CD1c-positive myeloid dendritic cell (primary cell): ENCODE measurements around the gene NFYA.

Source experiments
- DNase-seq: peaks from one replicate; pipeline ENCODE4 v3.0.0-alpha.2; 2016; ENCODE audit errors: extremely low spot score

The NFYA gene

GRCh38 chr6:41072836-41073202 is at the start of gene NFYA:
Gene NFYA (plus strand): TSS chr6:41072974. CDS start chr6:41079090, 6,116 bp downstream.
- no peak for DNase-seq

- no peak for DNase-seq
Observed at GRCh38 chr6:41023114-41023513, 49.7 kb upstream of the NFYA start.

DNA sequence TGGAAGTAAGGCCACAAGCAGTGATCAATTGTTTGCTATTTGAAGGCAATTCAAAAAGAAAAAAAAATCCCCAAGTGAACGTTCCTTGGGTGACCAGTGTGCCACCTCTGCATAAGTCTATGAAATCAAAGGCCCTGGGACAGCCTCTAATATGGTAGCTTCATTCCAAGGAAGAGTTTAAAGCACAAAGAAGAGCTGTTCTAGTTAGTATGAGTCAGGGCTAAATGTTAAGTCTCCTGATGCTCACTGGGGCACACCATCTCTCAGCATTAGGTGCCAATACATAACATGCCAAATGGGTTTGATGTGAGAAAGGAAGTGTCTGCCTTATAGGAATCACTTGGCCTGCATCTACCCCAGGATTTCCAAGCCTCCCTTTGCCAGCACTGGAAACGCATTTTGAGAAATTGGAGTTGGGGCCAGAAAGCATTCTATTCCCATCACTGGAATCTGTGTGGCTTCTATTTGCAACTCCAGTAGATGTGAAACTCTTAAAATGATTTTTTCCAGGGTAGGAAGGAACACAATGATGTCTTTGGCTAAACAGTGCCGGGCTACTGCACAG is 46.7 kb upstream of the NFYA start:
- DNase-seq, result no peak

GRCh38 chr6:41027241-41027640 is 45.5 kb upstream of the NFYA start:
- DNase-seq, result no peak

- DNase-seq, result peak; percentile 86
Observed at GRCh38 chr6:41027799-41028560, 44.8 kb upstream of the NFYA start.

GRCh38 chr6:41028561-41029412 is 44.0 kb upstream of the NFYA start:
- DNase-seq, result no peak

DNA sequence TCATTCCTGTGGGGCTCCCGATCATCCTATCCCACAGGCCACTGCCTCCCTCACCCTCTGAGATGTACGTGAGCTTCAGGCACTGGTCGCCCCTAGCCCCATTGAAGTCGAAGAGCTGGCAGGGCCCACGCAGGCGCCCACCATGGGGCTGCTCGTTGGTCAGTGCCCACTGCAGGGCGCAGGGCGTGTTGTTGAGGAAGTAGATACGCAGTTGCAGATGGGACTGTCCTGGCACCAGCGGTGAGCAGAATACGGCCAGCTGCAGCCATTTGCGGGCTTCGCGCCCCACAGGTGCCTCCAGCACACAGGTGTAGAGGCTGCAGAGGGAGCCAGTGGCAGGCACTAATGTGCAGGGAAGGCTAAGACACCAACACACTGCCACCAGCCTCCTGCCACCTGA is 39.9 kb upstream of the NFYA start:
- no peak for DNase-seq

- DNase-seq, result no peak
Observed at GRCh38 chr6:41033776-41034175, 39.0 kb upstream of the NFYA start.

GRCh38 chr6:41036186-41036585 is 36.6 kb upstream of the NFYA start:
- DNase-seq, result no peak

- DNase-seq, result no peak
Observed at GRCh38 chr6:41036601-41037000, 36.2 kb upstream of the NFYA start.

- no peak for DNase-seq
Observed at GRCh38 chr6:41037107-41037900, 35.5 kb upstream of the NFYA start.

DNA sequence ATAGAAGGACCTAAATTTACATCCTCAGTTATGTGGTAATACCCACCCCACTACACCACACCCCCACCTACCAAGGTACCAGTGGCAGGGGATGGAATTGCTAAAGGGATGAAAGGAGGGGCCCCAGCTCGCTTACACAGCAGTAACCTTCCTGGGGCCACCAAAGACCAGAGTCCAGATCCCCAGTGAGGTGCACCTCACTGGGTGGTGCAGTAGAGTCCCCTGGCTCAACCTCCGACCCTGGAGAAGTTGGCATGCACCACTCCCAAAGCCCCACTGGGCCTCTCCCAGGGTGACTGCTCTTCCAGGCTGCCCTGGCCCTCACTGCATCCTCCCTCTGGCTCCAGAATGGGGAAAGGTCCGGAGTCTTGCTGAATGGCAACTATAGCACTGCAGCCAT is 34.6 kb upstream of the NFYA start:
- no peak for DNase-seq

DNA sequence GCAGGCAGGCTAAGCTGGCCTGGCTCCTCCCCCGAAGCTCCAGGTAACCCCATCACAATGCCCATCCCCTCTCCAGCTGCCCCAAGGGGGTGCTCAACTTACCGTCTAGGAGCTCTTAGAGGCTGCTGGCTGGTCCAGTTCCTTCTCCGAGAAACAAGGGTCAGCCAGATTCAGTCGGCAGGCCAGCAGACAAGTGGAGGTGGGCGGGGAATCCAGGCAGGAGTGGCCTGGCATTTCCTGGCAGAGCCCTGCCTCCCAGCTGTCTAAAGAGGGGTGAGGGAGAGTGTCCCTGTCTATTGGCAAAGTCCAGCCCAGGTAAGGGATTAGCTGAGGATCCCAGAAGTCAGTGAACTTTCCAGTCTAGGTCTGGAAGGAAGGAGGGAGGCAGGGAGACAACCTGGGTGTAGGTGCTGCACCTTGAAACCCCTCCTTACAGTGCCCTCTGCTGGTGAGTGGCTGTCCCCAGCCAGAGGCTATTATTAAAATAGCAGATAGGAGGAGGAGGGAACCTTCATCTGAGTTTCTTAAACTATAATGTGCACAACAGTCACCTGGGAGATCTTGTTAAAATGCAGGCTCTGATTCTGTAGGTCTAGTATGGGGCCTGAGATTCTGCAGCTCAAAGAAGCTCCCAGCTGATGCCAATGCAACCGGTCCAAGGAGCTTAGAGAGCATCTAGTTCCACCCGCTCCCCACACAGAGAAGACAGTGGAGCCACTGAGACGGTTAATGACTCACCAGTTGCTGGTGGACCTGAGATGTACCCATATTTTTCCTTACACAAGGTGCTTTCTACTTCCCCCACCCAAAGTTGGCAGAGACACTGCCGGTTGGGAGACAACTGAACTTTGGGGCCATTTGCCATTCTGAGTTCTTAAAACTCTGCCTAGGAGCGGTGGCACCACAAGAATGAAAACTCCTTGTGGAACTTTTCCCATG is 33.4 kb upstream of the NFYA start, which contains the start of gene UNC5CL:
Gene UNC5CL (minus strand): TSS at position 162 of the 939 bp plus-strand sequence. CDS start 4,147 bp downstream, outside the sequence.
- DNase-seq, result peak; percentile 14

DNA sequence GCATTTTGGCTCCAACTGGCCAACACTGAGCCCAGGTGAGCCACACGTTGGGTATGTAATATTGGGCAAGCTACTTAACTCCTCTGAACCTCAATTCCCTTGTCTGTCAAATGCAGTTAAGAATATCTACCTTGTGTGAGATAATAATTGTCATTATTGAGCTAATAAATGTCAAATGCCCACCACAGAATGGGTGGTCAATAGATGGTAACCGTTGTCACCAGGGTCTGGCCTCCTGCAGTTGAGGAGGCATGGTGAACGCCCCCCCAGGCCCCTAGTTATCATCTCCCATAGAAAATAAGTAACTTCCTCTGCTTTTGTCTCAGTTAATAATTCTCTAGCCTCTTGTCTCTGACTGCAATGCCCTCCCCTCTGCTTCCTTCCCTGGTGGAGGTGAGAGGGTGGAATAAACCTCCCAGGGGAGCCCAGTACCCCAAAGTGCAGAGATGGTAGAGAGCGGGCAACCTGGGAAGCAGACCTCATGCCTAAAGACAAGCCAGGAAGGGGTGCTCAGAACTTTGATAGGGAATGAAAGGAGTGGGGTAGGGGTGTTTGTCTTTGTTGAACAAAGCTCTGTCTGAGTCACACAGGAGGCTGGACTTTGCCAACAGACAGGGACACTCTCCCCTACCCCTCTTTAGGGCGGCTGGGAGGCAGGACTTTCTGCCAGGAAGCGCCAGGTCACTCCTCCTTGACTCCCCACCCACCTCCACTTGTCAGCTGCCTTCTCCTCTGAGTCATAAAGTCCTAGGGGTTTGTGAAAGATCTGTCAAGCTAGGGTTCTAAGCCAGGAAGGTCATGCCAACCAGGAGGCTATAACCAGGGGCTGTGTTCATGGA is 32.5 kb upstream of the NFYA start:
- peak; percentile 45 for DNase-seq

- no peak for DNase-seq
Observed at GRCh38 chr6:41040940-41041536, 31.7 kb upstream of the NFYA start.

GRCh38 chr6:41042226-41043055 is 30.3 kb upstream of the NFYA start, which contains the start of gene TSPO2:
Gene TSPO2 (plus strand): TSS chr6:41042467. CDS start chr6:41042986, 519 bp downstream.
- no peak for DNase-seq

- DNase-seq, result no peak
Observed at GRCh38 chr6:41043151-41043550, 29.6 kb upstream of the NFYA start.

DNA sequence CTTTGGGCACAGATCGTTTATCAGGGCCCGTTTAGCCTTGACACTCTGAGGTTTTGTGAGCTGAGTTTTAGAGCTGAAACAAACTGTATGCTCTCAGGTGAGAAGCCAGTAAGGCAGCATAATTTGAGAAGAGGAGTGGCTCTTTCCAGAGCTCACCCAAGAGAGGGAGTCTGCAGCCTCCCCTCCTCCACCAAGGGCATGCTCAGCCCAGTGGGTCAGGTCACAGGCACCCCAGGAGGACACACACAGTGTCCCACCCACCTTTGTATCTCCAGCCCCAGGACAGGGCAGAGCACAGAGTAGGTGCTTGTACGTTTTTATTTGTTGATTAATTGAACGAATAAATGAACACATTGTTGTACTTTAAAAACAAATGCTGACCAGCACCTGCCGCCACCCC is 27.1 kb upstream of the NFYA start:
- no peak for DNase-seq
